ENCODE data around the gene ADAM22.

ADAM22 gene

DNA sequence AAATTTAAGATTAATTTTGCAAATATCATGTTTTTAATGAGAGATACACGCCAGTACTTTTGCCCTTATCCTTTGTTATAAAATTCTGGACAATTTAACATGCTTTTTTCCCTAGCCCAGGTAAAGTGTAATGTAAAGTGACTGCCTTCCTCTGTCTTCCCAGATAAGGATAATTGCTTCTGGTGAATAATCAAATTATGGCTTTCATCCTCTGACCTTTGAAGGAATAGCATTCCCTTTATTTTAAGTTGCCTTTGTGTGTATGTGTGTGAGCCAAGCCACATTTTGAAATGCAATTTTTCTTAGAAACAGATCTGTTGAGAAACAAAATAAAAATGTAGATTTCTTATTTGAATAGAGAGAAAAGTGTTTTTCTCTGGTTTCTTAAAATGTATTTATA is 107.5 kb downstream of the ADAM22 start:
- no peak for DNase-seq (ENCODE audit: low read depth, low spot score)

DNA sequence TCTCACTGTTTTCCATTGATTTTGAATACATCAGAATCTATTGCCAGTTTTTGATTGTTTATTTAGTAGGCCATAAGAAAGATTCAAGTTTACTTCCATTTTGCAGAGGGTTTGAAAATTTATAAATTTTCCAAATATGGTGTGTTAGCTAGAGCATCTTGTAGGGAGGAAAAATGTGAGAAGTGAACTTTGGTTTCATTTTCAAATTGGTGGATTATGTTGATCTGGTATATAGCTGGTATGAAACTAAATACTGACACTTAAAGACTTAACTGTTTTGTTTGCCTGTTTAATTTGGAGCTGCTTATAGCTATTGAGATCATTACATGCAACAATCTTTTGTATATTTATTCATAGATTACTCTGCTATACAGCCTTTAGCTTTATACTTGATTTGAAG is 108.1 kb downstream of the ADAM22 start:
- no peak for DNase-seq (ENCODE audit: low read depth, low spot score)

DNA sequence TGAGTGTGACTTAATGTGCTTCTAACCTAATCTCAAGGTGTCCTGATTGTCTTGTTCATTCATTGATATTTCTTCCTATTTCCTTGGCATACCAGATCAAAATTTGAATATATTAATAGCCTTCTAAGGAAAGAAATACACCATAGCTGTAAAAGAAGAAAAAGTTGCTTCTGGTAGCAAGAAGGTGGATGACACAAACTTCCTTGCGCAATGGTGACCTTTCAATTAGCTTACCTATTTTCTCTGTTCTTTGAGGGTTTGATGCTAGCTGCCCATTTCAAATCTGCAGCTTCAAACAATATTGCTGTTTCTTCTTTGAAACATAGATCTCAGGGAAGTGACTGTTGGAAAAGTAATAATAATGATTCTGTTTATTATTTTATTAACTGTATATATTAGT is 108.8 kb downstream of the ADAM22 start:
- DNase-seq (ENCODE audit: low read depth, low spot score): no peak

DNA sequence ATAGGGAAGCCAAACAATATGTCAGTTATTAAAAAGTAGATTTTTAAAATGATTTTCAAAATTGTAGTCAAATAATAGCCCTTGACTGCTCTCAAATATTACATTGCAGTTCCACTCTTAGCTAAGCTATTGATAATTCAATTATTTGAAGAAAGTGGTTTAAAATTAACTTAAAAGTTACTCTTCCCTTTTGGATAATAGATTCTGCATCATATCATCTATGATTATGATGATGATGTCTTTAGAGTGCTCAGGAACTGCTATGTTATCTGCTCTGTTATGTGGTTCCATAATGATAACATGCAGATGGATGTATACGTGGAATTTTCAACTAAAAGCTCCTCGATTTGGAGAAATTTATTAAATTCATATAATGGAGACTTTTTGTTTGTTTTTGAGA is 110.0 kb downstream of the ADAM22 start:
- no peak for DNase-seq (ENCODE audit: low read depth, low spot score)

DNA sequence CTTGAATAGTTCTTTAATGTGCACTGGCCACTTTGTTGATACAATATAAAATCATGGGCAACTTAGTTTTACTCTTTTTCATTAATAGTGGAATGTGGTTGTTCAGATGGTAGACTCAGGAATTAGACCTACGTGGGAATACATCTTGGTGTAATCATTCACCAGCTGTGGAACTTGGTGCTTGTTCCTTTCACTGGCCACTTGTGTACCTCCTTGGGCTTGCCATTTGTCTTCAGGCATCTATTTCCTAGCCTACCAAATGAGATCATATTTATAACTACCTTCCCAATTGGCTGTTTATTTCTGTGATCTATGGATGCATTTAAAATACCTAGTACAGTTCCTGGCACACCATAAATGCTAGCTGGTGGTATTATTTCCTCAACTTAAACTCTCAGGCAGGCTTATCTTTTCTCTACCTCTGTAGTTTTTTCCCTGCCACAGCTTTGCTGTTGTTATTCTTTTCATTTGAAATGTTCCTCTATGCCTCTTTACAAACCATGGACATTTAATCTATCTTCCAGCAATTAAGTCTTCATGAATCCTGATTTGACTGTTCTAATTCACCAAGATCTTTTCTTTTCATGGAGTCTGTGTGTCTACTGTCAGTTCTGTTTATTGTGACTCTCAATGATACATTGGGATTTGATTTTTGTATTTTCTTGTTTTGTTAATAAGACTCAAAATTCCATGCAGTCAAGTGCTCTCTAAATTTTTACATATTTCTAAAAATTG is 113.0 kb downstream of the ADAM22 start:
- no peak for DNase-seq (ENCODE audit: low read depth, low spot score)

DNA sequence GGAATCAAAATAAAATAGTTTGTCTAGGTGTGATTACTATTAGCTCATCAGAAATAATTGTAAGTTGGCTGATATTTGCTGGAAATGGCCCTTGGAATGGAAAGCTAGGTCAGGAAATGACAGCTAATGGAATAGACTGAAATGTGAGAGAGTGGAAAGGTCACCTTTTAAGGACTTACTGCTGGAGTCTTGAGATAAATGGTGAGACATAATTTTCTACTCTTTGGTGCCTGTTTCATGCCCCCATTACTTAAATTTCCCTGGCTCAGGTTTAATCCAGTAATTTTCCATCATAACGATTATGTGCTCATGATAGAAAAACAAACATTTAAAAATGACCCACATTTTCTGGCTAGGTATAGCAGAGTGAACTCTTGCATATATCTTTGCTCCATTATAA is 123.6 kb downstream of the ADAM22 start:
- DNase-seq (ENCODE audit: low read depth, low spot score): no peak

DNA sequence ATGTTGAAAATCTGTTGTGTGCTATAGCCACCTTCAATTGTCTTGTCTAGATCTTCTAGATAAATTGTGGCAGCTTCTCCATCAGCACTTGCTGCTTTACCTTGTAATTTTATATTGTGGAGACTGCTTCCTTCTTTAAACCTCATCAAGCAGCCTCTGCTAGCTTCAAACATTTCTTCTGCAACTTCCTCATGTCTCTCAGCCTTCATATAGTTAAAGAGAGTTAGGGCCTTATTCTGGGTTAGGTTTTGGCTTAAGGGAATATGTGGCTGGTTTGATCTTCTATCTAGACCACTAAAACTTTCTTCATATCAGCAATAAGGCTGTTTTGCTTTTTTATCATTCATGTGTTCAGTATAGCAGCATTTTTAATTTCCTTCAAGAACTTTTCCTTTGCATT is 128.2 kb downstream of the ADAM22 start:
- DNase-seq (ENCODE audit: low read depth, low spot score): no peak

DNA sequence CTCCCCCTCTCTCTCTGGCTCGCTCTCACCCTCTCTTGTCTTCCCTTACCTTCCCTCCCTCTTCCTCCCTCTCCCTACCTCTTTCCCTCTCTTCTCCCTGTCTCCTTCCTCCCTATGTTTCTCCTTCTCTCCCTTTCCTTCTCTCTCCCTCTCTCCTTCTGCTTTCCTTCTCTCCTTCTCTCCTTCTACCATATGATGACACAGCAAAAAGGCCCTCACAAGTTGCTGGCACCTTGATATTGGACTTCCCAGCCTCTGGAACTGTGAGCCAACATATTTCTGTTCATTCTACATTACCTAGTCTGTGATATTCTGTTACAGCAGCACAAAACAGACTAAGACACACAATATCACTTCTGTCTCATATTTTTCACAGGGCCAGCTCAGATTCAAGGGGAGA is 135.0 kb downstream of the ADAM22 start:
- no peak for DNase-seq (ENCODE audit: low read depth, low spot score)

DNA sequence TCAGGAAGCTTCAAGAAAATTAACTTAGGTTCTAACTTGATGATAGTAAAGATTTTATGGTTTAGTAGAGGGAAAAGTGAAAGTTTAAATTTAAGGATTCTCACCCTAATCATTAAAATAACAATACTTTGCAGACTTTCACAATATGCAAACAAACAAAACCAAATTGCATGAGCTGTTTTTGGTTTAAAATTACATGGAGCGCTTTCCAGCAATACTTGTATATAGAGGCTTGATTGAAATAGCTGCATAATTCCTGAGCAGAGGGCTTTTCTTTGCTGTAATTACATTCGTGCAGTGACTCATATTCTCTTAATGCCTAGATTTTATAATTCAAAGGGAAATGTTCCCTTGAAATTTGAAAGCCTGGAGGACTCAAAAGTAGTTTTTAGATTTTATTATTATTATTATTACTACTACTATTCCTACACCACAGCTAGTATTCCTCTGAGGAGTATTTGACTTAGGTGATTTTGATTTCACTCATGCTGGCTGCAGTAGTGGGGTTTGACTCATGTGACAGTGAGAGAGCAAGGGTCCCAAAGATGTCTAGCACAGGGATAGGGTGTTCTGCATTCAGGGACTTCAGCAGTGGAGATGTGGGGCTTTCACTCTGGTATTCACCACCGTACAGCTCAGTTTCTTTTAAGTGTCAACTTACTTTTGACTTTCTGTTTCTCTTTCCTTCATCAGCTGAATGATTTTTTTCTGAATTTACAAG is 138.1 kb downstream of the ADAM22 start:
- DNase-seq (ENCODE audit: low read depth, low spot score): no peak

DNA sequence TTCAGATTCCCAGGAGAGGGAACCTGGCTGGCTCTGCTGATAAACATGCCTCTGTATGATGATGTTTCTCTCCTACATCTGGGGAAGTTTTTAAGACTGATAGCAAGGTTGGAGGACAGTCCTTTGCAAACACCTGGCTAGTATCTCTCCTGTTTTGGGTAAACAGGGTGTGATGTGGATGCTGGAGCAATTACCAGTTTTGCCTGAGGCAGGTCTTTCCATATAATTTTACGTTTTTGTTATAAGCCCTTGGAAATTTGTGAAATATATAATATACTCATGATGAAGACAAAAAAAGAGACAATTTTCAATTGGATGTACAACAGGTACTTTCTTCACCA is 138.6 kb downstream of the ADAM22 start:
- DNase-seq (ENCODE audit: low read depth, low spot score): no peak

DNA sequence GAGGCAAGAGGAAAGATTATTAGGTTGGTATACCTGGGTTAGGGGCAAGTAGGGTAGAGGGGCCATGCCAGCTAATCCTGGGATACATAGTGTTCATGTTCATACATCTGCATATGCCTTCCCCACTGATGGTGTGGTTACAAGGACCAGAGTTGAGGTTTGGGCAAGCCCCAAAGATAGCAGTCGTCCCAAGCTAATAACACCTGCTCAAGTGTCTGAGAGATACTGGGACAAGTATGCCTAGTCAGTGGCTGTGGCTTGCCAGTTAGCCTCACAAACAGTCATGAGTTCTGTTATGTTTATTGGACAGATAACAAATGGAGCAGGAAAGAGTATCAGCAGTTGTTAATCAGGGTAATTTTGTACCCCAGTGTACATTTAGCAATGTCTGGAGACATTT is 139.6 kb downstream of the ADAM22 start:
- no peak for DNase-seq (ENCODE audit: low read depth, low spot score)

DNA sequence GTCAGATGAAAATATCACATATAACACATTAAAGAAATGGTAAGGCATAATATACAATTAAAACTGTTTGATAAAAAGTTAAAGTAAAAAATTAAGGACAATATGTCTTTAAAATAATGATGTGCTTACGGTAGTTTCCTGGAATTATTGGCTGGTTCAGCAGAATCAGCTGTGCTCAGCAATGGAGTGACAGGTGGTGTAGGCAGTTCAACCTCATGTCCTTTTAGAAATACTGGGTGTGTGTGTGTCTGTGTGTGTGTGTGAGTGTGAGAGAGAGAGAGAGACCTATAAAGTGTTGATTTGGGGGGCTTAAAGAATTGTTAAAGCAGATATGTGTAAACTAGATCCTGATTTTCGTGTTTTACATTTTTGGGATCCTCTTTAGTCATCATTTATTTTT is 141.2 kb downstream of the ADAM22 start:
- no peak for DNase-seq (ENCODE audit: low read depth, low spot score)

DNA sequence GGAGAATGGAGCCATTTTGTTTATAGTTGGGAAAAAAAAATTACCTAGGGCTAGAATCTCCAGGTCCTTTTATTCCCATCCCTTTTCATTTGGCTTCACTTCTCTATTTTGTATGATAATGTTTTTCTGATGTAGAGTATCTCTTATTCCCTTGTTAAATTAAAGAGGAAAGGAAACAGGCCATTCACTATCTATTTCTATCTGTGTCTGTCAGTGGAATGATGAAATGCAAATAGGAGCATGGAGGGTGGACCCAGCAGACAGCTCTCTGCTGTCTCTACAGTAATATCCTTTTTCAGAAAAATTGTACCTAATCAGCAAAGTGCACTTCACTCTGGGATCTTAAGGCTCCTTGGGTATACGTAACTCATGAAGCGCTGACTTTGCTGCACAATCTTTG is 149.8 kb downstream of the ADAM22 start:
- DNase-seq (ENCODE audit: low read depth, low spot score): no peak

DNA sequence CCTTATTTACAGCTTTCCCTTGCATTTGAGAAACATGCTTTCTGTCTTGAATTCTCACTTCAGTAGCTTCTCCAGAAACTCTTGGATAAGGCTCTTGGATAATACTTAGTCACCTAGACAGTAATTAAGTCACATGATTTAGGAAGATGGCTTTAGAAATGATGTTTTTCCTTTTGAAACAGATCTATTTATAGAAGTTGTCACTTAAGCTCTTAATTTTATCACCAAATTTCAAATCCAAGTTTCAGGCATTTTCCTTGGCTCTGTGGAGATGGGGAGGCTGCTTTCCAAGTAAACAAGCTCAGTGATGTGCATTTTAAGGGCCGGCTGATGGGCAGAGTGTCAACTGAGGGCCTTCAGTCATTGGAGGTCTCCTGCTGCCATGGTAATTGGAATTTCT is 155.5 kb downstream of the ADAM22 start:
- DNase-seq (ENCODE audit: low read depth, low spot score): no peak

DNA sequence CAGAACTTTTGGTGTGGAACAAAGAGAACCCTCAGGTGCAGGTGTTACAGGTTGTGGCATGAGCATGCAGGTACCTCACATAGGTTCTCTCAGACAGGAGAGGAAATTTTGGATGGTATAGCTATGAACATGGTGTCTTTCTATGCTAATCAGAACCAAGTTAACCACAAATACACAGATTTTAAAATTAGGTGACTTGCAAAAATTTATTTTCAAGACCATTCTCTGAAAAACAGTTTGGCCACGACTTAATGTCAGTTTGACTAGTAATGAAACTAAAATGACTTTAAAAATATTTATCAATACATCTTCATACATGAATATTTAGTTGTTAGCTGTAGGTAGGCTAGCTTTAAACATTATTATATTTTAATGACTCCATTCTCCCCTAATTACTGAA is 156.2 kb downstream of the ADAM22 start:
- DNase-seq (ENCODE audit: low read depth, low spot score): no peak

DNA sequence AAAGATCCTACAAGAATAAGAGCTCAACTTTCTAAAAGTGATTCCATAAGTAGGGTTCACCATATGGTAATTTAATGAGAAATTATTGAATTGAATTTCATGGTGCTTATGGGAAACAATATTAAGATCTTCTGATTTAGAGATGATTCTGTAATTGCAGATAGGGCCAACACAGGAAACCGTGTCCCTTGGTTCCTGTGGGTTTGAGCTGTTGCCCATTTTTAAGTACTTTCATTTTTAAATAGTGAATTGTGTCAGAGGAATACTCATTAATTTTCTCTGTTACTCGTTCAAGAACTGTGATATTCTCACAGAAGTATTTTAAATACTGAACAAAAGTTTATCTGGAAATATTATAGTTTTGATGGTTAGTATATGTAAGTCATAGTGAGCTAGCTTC is 156.6 kb downstream of the ADAM22 start:
- DNase-seq (ENCODE audit: low read depth, low spot score): no peak

DNA sequence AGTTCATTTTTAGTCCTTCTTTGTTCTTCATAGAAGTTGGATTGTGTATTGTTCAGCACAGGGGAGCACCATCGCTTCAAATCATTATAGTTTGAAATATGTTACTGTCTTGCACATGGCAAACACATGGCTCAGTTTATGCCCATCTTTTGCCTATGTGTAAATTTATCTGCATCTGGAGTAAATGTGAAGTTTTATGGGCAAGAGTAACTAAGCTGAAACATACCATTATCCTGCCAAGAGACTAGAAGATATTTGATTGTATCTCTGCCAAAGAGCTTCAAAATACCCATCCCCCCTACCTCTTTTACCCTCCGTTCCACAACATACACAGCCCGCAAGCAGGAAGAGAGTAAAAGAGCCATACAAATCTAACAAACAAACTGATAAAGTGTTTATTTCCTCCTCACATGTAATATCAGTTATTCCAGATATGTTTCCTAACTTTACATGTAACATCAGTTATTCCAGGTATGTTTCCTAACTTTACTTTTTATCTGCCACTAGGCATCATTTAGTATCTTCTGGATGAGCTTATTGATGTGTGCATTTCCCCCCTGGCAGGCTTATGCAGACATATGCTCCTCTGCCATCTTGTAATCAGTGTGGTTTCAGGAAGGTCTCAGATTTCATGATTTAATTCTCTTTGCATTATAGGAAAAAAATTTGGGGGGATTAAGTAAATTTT is 158.1 kb downstream of the ADAM22 start:
- DNase-seq (ENCODE audit: low read depth, low spot score): no peak

DNA sequence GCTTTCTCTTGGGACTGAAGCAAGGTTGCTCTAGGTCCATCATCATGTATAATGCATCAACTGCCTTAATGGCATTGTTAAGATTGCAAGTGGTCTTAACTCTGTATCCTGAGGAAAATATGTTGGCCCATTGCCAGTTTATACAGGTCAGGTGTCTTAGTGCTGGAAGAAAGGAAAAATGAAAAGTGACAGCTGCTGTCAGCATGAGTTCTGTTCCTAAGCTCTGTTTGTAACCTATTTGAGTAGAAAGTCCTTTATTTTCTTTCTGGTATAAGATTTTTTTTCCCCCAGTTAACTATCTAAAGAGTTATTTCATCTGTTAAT is 158.6 kb downstream of the ADAM22 start:
- no peak for DNase-seq (ENCODE audit: low read depth, low spot score)

DNA sequence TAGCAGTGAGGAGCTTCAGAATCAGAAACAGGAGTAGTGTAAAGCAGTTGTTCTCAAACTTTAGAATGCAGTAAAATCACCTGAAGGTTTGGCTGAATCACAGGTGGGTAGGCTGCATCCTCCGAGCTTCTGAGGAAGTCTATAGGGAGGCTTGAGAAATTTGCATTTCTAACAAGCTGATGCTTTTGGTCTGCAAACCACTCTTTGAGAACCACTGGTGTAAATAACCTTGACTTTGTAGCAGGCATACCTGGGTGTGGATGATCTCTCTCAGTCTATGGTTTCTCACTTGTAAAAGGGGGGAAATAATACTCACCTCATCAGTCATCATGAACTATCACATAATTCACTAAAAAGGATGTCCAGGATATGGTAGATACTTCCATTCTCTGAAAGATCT is 167.7 kb downstream of the ADAM22 start:
- no peak for DNase-seq (ENCODE audit: low read depth, low spot score)

DNA sequence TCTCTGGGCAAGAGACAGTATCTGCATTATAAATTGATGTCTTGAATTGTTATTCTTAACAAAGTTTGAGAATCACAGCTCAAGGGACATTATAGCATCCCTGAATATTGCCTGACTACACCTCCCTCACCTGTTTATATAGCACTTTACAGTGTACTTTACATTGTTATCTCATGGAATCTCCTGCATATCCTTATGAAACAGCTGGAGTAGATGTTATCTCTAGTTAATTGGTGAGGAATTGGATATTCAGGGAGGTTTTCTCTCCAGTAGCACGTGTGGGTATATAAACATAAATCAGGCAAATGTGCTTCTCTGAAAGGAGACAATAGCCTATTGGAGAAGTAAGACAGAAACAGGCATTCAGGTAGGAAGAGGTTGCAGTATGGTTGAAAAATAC is 168.6 kb downstream of the ADAM22 start:
- no peak for DNase-seq (ENCODE audit: low read depth, low spot score)

DNA sequence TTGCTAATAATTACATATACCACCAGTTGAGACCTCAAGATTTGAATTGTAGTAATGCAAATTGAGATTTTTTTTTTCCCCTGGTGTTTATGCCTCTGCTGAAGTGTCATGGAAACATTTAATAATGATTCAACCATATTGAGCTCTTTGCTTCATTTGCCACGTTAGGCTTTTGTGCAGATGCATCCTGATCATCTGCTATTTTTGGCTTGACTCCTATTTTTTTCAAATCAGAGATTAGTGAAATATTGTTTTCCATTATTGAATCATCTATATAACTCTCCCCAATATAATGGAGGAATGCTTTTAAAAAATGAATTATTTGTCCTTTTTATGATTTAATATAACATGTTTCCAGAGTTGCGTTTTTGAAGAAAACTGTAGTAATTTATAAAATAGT is 170.7 kb downstream of the ADAM22 start:
- DNase-seq (ENCODE audit: low read depth, low spot score): no peak

DNA sequence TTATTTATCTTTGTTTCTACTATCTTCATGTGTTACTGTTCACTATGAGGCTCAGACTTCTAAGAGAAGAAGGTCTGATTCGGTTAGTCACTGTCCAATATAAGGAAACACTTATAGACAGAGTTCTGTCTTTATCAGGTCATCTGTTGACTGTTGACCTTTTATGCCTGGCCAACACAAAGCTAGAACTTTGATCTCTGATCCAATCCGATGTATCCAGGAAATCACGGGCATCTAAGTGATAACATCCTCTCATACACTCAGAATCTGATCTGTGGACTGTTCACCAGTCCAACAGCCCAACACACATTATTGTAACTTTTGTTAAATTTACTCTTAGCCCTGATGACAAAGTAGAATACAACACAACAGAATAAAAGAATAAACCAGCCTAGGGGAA is 171.2 kb downstream of the ADAM22 start:
- DNase-seq (ENCODE audit: low read depth, low spot score): no peak

DNA sequence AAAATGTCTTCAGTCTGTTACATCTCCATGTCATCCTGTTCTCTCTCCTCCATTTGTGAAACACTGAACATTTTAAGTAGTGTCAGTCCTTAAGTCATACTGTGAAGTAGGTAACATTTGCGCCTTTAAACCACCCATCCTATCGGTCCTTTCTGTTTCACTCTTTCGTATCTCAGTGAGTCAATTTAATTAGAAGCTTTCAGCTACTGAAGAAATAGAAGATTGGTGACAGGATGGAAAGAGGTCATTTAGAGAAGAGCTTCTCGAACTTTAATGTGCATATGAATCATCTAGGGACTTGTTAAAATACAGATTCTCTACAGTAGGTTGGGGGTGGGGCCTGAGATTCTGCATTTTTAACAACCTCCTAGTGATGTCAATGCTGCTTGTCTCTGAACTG is 172.4 kb downstream of the ADAM22 start:
- DNase-seq (ENCODE audit: low read depth, low spot score): no peak

Data from activated CD4-positive, CD25-positive, alpha-beta regulatory T cell treated with anti-CD3 and anti-CD28 coated beads, Interleukin-2, amount 50 U/mL, for 16 hours (primary cell).